SU-DHL-6 (cell line): ENCODE results near the gene CLEC12A.
"Not testable (repeated sequence)": the region's sequence is repeated elsewhere in the genome, so short reads cannot be mapped to it uniquely, and the experiment has no call there.

ENCODE experiments used
- CTCF ChIP-seq: fragments of 200-600 bp; sonication (generic); IDR thresholded peaks from one replicate; pipeline ENCODE4 v1.5.1; 2017; ENCODE audit warnings: antibody characterized with exemption, mild to moderate bottlenecking, low read length, moderate library complexity; ENCODE audit not compliant: insufficient read depth, poor library complexity, severe bottlenecking
- EZH2phosphoT487 ChIP-seq: fragments of 200-600 bp; sonication (generic), shearing (Covaris generic); conservative IDR thresholded peaks from 2 replicates; pipeline ENCODE4 v1.6.1; 2018; ENCODE audit warnings: mild to moderate bottlenecking, antibody characterized with exemption, low read length, moderate library complexity, mixed read lengths

- TF ChIP-seq CTCF, EZH2phosphoT487: not testable (repeated sequence)
Observed at GRCh38 chr12:9952954-9953729, 18.1 kb upstream of the CLEC12A start.
